C4-2B (cell line): ENCODE data around the gene PFN3.

Source experiments
- ZFX ChIP-seq: fragments of 450-650 bp; IDR thresholded peaks from 2 replicates; pipeline ENCODE4 v1.6.1; 2017
- TF ChIP-seq, protein P1 (sequence below): fragments of 450-650 bp; conservative IDR thresholded peaks from 2 replicates; pipeline ENCODE4 v1.5.1; 2017; ENCODE audit warnings: mild to moderate bottlenecking

- TF ChIP-seq, protein P1, sequence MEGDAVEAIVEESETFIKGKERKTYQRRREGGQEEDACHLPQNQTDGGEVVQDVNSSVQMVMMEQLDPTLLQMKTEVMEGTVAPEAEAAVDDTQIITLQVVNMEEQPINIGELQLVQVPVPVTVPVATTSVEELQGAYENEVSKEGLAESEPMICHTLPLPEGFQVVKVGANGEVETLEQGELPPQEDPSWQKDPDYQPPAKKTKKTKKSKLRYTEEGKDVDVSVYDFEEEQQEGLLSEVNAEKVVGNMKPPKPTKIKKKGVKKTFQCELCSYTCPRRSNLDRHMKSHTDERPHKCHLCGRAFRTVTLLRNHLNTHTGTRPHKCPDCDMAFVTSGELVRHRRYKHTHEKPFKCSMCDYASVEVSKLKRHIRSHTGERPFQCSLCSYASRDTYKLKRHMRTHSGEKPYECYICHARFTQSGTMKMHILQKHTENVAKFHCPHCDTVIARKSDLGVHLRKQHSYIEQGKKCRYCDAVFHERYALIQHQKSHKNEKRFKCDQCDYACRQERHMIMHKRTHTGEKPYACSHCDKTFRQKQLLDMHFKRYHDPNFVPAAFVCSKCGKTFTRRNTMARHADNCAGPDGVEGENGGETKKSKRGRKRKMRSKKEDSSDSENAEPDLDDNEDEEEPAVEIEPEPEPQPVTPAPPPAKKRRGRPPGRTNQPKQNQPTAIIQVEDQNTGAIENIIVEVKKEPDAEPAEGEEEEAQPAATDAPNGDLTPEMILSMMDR, result no peak
- no peak for TF ChIP-seq ZFX
Measured at GRCh38 chr5:177414481-177414880, 14.0 kb upstream of the PFN3 start.
